Activated naive CD4-positive, alpha-beta T cell treated with anti-CD3 and anti-CD28 coated beads, Interleukin-2, amount 10 ng/mL, durations not matched to agents 7 days and 5 days (primary cell): Measurements from ENCODE around the gene KLHL20.
A peak's percentile ranks its signal among the peaks of the same experiment; 100 is the strongest.

Experiments
- CTCF ChIA-PET: fragments of 350-600 bp; sonication (Branson Sonifier 250); formaldehyde crosslinking; loops from one replicate; lab custom pipeline; 2021; ENCODE audit warnings: antibody characterized with exemption; lab: Charles Lee
- DNase-seq: peaks from one replicate; pipeline ENCODE4 v3.0.0-alpha.2; 2020
- H3K27ac Mint-ChIP-seq: one replicate; pipeline ENCODE4 v1.8.0; 2021; ENCODE audit warnings: mild to moderate bottlenecking, moderate library complexity, mixed read lengths
- H3K27me3 Mint-ChIP-seq: one replicate; pipeline ENCODE4 v1.8.0; 2021; ENCODE audit warnings: mild to moderate bottlenecking, mixed read lengths
- H3K36me3 Mint-ChIP-seq: one replicate; pipeline ENCODE4 v1.8.0; 2021; ENCODE audit warnings: mixed read lengths
- H3K4me1 Mint-ChIP-seq: one replicate; pipeline ENCODE4 v1.8.0; 2021; ENCODE audit warnings: mixed read lengths
- H3K4me3 Mint-ChIP-seq: one replicate; pipeline ENCODE4 v1.8.0; 2021; ENCODE audit warnings: mild to moderate bottlenecking, moderate library complexity, mixed read lengths
- H3K9me3 Mint-ChIP-seq: one replicate; pipeline ENCODE4 v1.8.0; 2021; ENCODE audit warnings: mixed read lengths

Gene KLHL20

DNA sequence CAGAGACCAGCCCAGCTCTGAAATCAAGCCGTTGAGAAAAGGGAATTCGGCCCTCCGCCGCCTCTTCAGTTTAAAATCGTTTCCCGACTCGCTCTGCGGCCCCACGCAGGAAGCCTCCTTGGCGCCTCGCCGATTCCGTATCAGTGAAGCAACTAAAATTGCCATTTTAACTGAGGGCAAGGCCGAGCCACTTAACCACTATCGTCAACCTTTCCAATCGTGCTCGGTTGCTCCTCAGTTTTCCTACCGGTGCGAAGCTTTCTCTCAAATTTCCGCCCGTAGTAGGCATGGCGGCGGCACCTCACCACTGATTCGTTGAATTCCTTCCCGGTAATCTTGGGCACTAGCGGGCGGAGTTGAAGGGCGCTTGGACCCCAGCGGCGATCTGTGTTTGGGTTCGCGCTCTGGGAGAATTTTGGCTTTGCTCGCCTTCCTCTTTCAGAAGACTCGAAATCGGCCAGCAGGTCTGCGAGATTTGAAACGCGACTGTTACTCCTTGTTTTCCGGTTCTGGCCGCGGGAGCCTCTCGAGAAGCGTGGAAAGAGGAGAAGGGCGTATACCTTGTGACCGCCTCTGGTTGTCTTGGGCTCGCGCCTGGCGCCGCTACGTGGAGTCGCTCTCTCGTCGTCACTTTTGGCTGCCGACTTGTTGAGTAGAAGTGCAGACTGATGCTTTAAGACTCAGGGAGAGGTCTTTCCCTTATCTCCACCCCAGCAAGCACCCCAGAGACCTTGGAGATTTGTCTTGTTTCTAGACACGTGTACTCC lies 109.7 kb downstream of the KLHL20 start, which contains the start of the genes CENPL and DARS2:
TSS of gene CENPL (minus strand) at position 569 of the 767 bp plus-strand sequence. CDS start 13,584 bp downstream, outside the sequence.
TSS of gene DARS2 (plus strand) at position 359 of the 767 bp plus-strand sequence. CDS start 557 bp downstream, outside the sequence.
- Mint-ChIP-seq H3K27ac (peak within 1 kb of the TSS; percentile 98), H3K4me1 (peaks cover 67% of the 10 kb centered on the region), H3K9me3 (no peaks in the 10 kb centered on the region), H3K27me3 (no peaks in the 10 kb centered on the region), H3K36me3 (peaks cover 42% of the 10 kb centered on the region), H3K4me3 (peak within 1 kb of the TSS; percentile 85)
- CTCF ChIA-PET: interaction anchor here (0.8 to 6.9 kb wide), 2 partner anchors 395 to 404 kb away, joined by 3 to 55 read pairs; no protein-coding TSS in a partner anchor
- DNase-seq: peak; percentile 95

DNA sequence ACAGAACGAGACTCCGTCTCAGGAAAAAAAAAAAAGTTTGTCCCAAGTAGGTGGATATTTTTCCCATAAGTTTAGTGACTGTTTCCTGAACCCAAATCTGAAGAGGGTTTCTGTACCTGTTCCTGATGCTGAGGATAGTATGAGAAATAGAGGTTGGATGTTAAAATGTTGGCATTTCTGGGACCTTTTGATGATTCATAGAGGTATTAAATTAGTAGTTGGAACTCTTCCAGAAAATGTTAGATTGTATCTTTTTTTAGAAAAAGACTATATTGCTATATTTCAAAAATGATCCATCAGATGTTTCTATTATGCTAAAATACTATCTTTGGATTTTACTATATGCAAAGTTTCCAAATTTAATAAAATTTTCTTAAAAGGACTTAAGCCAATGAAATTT lies 112.8 kb downstream of the KLHL20 start:
- Mint-ChIP-seq H3K4me3 (no peak overlapping the region), H3K4me1 (peaks cover 43% of the 10 kb centered on the region), H3K27ac (no peak overlapping the region), H3K27me3 (no peaks in the 10 kb centered on the region), H3K36me3 (peaks cover 31% of the 10 kb centered on the region), H3K9me3 (no peaks in the 10 kb centered on the region)
- CTCF ChIA-PET: interaction anchor here (1.4 to 6.9 kb wide), 2 partner anchors 392 to 398 kb away, joined by 3 to 55 read pairs; no protein-coding TSS in a partner anchor
- DNase-seq: no peak

GRCh38 chr1:173832748-173833147 lies 118.0 kb downstream of the KLHL20 start:
- H3K27me3 Mint-ChIP-seq: no peaks in the 10 kb centered on the region
- peaks cover 7% of the 10 kb centered on the region for H3K4me1 Mint-ChIP-seq
- H3K4me3 Mint-ChIP-seq: no peak overlapping the region
- no peak for DNase-seq
- no peaks in the 10 kb centered on the region for H3K9me3 Mint-ChIP-seq
- H3K36me3 Mint-ChIP-seq: peaks cover 28% of the 10 kb centered on the region
- CTCF ChIA-PET: no interaction called here
- no peak overlapping the region for H3K27ac Mint-ChIP-seq
